ENCODE measurements around the gene GABRB3. TPM values are rescaled to one million over a fixed set of nuclear protein-coding genes. Genes with fewer than 3 reads are reported as not detected.

GABRB3 gene
- total RNA-seq, 1 donor from 2014 or later, result 2.7 TPM

DNA sequence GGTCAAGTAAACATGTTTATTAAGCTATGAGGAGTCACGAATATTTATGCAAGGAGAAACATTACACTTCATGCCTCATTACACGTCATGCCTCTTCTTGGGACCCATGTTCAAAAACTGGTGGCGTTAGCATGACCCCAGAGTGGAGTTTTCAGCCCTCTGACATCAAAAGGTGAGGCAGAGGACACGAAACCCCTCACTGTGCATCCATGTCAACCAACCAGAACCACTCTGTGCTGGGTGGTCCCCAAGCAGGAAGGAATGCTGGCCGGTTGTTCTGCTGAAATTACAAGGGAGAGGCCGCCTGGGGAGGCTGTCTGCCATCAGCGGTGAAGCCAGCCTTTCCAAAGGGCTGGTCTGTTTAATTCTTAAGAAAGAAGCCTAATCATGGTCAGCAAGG is 83.4 kb downstream of the GABRB3 start:
- intact Hi-C loops (cut with DNase I), result no loop called here
- DNase-seq (ENCODE audit: low spot score), result no peak

DNA sequence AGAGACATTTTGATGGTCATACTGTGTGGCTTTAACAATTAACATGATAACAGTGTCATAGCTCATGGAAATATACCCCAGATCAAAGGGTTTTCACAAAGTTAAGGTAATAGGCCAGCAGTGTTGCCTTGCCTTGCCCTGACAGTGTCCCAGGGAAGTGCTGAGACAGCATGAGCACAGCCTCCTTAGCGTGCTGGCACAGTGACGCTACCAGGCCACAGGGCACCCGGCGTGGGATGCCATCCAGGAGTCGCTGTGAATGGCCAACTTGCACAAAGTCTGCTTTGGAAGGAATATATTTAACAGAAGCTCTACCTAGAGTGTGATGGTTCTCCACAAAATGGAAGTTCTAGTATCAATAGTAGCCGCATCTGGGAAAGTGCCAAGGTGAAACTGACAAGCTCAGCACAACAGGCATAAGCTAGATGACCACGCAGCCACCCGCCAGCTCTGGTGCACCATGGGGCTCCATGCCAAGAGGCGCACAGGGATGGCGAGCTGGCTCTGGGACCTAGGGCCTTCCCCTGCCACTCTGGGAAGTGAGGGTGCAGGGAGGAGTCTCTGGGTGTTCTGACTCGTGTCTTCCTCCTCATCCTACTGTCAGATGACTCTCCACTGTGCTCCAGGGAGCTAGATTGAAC is 86.2 kb downstream of the GABRB3 start:
- intact Hi-C loops (cut with DNase I), result no loop called here
- no peak for DNase-seq (ENCODE audit: low spot score)

DNA sequence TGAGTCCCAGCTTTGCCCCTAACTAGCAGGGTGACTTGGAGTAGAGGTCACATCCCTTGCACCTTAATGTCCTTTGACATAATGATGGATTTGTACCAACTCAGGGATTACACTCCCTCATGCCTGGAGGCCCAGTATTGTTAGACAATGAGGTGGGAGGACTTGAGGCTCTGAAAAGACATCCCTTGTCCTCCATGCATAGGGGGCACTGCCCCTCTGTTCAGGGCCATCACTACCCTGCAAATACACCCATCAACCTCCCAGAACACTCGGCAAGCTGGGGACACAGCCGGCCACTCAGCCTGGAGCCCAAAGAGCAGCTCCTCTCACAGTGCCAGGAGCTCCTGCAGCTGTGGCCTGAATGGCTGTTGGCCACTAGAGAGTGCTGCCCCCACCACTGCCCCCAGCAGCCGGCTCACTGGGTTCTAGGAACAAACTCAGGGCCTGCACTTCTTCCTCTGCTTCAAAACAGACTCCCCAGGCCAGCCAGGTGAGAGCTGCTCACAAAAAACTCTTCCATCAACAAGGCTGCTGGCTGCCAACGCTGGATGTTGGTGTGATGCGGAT is 90.2 kb downstream of the GABRB3 start:
- DNase-seq (ENCODE audit: low spot score), result no peak
- intact Hi-C loops (cut with DNase I), result no loop called here

DNA sequence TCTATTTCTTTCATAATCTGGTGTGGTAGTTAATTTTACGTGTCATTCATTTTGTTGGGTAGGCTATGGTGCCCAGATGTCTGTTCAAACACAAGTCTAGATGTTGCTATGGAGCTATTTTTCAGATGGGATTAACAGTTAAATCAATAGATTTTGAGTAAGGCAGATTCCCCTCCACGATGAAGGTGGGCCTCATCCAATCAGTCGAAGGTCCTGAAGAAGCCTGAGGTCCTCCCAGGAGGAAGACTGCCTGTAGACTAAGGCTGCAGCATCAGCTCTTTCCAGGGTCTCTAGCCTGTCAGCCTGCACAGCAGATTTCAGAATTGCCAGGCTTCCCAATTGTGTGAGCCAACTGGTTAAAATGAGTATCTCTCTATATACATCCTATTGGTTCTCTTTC is 92.9 kb downstream of the GABRB3 start:
- DNase-seq (ENCODE audit: low spot score), result no peak

DNA sequence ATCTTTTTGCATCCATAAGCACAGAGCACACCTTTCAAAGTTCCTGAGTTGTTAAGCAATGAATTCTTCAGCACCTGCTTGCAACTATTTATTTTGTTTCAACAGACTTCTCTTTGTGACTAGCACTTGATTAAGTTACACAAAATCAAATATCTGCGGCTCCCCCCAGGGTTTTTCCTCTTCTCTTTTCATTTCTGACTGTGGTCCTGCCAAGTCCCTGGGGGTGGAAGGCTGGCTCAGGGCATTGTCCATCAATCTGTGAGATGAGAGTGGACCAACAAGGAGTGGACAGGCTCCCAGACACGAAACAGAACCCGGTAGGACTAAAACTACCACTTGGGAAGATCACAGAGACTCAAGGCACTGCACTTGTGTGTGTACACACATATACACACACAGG is 96.8 kb downstream of the GABRB3 start:
- no peak for DNase-seq (ENCODE audit: low spot score)
- intact Hi-C loops (cut with DNase I), result no loop called here

More for the DNA sequence above, 92.9 kb downstream of the GABRB3 start:
- intact Hi-C loops (cut with DNase I), result no loop called here

DNA sequence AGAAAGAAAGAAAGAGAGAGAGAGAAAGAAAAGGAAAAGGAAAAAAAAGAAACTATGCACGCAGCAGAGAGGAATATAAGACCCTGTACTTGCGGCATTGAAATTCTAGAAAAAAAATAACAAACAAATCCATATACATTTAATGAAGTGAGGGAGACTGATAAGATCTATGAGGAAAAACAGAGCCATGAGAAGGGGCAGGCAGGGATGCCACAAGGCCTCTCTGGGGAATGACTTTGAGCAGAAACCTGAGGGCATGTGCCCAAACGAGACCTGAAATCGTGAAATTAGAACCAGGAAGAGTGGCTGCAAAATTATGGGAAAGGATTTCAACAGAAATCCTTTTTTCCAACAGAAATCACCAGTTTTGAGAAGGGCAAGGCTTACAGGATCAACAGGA is 98.4 kb downstream of the GABRB3 start:
- no peak for DNase-seq (ENCODE audit: low spot score)
- intact Hi-C loops (cut with DNase I), result no loop called here

DNA sequence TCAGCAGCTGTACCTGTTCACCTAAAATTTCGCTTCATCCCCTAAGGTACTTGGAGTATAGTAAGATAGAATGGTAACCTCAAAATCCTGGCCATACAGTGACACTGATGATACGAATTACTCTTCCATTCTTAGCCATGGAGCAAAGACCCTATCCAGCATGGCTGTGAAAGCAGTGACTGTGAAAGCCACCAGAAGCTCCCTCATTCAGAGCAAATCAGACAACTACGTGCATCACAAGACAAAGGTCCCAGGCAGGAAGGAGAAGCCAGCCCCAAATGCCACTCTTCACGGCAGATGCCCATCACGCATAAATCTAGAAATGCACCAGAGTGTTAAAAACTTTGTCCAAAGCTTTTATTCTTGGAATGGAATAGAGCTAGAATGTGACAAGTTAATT is 99.4 kb downstream of the GABRB3 start:
- intact Hi-C loops (cut with DNase I), result no loop called here
- no peak for DNase-seq (ENCODE audit: low spot score)

DNA sequence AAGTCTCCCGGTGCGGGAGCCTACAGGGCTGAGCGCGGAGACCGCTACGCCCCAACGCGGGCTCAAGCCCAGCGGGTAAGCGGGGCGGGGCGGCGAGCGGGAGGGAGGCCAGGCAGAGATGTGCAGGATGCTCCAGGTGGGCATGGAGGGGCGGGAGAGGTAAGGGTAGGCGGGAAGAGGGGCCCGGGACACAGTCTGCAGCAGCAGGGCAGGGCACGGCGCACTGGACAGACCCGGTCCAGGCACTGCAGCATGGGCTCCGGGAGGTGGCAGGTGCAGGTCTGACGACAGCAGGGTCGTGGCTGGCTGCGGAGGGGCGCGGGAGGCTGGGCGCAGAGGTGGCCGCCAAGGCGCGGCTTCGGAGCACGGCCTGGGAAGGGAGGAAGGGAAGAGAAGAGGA is 102.8 kb downstream of the GABRB3 start:
- DNase-seq (ENCODE audit: low spot score), result no peak
- intact Hi-C loops (cut with DNase I), result no loop called here

DNA sequence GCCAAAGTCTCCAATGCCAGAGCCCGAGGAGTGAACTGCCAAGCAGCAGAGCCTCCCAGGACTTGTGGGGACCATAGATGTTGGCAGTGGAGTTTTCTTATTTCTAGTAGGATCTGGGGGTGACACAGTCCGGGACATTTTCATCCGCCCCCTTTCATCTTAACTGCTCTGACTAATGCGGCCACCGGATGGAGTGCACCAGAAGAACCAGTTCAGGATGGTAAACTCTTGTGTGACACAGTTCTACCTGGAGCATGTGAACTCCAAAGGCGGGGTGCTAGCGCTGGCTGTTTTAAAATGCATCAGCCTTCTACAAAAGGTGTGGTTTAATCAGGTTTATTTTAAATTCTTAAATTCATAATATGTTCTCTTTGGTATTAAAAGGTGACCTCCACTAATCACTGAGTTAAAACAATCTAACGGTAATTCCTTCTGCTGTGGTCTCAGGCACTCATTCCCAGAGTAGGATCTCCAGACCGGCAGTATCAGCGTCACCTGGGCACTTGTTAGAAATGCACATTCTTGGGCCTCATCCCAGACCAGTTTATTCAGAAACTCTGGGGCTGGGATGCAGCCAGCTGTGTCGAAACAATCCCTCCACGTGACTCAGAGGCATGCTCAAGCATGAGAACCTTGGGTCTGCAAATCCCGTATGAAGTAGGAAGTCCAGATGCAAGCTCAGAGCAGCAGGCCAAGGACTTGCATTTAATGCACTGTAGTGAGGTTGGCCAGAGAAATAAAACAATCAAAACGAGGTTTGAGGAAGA is 105.5 kb downstream of the GABRB3 start:
- intact Hi-C loops (cut with DNase I), result no loop called here
- DNase-seq (ENCODE audit: low spot score), result no peak

DNA sequence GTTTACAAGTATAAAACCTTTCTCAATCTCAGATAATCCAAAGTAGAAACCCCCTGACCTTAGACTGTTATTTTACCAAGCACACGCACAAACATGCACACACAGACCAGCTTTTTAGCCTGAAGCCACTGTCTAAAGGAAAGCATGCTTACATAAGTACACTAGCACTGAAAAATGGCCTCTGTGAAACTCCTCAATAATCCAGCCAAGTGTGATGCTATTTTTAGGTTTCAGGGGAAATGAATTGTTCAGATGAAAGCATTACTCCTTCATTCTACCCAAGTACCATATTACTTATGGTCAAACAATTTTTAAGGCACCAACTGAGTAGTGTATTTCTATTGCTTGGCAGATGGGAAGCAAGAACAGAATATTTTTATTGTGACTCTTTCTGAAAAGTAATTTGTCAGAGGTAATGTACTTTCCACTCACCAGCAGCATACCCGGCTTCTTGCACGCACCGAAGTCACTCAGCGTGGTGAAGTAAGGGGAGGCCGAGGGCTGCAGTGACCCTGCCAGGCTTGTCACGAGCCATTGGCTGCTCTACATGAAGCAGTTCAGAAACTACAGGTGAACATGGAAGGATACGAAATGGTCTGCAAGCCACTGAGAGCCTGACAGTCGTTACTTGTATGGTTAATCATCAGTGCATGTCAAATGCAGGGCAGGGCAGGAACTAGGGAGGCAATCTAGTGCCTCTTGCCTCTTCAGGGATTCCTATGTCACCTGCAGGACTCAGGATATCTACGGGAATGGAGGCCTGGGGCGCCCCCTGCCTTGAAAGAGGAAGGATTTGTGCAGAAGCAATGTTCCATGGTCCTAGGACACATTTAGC is 106.7 kb downstream of the GABRB3 start:
- intact Hi-C loops (cut with DNase I), result no loop called here
- DNase-seq (ENCODE audit: low spot score), result no peak

DNA sequence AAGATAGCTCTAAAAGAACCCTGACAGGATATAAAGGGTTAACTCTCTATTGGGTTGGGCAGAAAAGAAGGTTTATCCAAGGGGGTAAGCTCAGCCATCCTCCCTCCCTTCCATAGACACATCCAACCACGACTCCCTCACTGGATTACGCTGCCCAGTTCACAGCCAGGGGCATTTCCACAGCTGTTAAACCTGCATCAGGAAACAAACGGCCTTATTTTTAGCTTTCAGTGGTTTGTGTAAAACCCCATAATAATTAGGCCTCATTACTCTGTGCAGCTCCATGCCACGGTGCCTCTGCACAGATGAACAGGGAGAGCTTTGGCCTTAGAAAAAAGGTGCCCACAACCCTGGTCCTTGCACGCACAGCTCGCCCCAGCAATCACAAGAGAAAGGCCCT is 110.6 kb downstream of the GABRB3 start:
- intact Hi-C loops (cut with DNase I), result no loop called here

DNA sequence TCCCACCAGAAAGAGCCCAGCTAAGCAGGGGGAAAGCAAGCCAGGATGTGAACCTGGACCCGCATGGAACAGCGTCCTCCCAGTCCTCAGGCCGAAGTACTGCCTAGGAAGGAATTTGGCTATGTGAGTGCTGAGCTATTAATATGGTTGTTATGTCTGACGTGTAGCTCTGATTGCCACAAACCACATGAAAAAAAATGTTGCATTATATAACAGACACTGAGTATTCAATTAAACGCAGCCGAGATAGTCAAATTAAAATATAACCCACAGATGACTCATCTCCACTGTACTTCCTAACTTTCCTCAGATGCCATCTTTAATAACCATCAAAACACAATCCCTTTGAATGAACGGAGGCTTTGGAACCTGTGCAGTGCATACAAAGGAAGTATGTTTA is 111.1 kb downstream of the GABRB3 start:
- intact Hi-C loops (cut with DNase I), result no loop called here
- DNase-seq (ENCODE audit: low spot score), result no peak

More for the DNA sequence above, 110.6 kb downstream of the GABRB3 start:
- DNase-seq (ENCODE audit: low spot score), result no peak

DNA sequence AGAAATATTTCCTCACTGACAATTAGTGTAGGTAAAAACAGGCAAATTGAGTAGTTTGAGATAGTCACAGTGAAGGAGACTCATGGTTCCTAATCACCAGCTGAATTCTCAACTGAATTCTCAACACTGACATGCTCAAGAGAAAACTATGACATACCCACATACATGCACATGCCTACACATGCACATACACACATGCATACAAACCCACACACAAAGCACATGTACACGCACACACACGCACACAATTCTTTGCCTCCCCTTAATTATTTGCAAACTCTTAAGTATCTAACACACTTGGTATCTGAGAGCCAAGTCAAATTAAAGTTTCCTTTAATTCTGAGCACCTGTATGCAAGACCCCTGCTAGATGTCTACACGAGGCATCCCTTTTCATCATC is 111.8 kb downstream of the GABRB3 start:
- no peak for DNase-seq (ENCODE audit: low spot score)
- intact Hi-C loops (cut with DNase I), result no loop called here

DNA sequence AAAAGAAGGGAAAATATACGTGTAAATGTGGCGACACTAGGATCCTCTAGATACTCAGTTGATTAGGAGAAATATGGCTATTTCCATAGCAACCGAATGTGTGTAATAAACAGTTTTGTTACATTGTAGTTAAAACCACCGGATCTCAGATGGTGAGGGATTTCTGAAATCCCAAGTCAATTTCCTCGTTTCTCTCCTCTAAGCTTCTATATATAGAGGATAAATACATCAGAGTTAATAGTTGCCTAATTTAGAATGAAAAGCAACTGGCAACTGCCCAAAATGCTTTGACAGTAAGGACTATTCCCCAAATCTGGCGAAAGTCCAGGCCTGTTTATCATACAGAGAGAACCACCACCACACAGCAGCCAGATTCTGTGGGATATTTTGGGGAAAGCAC is 112.6 kb downstream of the GABRB3 start:
- DNase-seq (ENCODE audit: low spot score), result no peak
- intact Hi-C loops (cut with DNase I), result no loop called here

DNA sequence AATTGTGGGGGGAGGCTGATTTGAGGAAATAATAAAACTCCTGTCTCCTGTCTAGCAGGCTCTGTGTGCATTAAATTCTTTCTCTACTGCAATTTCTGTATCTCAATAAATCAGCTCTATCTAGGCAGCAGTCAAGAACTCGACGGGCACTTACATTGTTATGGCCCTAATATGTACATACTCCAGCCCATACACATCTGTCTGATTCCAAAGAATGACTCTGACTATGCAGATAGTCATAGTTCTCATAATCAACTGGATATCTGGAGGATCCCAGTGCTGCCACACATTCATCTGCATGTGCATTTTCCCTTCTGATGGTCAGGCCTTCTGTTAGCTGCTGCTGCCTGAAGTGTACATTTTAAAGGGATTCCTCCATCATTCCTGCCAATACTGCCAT is 114.6 kb downstream of the GABRB3 start:
- intact Hi-C loops (cut with DNase I), result no loop called here

DNA sequence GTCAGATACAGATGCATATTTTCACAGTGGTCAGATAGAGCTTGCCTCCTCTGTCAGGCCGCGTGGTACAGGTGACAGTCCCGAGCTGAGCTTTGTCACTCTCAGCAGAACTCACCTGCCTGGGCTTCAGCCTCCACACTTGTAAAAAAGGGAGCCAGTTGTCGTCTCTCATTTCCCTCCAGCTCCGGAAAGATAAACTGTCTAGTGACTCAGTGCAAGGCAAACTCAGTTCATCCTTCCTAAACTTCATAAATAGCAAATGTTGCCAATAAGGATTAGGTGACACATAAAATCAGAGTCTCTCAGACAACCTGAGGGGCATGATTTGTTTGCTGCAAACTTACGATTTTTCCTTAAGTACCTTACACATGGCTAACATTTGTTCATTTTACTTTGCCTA is 116.8 kb downstream of the GABRB3 start:
- intact Hi-C loops (cut with DNase I), result no loop called here
- DNase-seq (ENCODE audit: low spot score), result no peak

More for the DNA sequence above, 114.6 kb downstream of the GABRB3 start:
- DNase-seq (ENCODE audit: low spot score), result no peak

DNA sequence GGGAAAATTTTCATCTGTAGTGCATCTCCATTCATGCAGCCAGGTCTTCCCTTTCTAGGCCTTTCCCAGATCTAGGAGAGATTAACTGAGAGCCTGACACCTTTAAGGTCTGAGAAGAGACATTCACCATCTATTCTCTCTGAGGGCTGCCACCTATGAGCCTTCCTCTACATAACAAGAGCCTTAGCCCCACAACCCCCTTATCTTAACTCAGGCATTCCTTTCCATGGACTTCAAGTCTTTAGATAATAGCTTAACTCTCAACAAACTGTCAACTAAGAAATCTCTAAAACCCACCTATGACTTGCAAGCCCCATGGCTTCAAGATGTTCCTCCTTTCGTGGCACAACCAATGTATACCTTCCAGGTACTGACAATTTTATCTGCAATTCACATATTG is 121.0 kb downstream of the GABRB3 start:
- DNase-seq (ENCODE audit: low spot score), result no peak
- intact Hi-C loops (cut with DNase I), result no loop called here

DNA sequence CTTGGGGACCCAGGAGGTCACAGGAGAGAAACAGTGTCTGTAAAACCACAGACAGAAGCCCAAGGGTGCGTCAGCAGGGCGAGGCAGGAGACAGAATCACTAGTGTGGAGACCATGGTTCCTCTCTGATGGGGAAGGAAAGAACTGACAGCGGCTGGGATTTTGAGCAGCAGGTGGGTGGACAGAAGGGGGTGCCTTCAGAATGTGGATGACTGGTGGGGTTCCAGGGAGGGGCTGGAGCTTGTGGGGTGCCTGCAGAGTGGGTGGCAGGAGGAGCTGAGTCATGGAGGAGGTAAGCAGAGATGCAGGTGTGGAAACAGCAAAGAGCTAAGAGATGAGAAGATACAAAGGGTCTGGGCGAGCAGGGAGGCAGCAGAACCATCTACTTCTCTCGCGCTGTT is 124.2 kb downstream of the GABRB3 start:
- DNase-seq (ENCODE audit: low spot score), result no peak
- intact Hi-C loops (cut with DNase I), result no loop called here

DNA sequence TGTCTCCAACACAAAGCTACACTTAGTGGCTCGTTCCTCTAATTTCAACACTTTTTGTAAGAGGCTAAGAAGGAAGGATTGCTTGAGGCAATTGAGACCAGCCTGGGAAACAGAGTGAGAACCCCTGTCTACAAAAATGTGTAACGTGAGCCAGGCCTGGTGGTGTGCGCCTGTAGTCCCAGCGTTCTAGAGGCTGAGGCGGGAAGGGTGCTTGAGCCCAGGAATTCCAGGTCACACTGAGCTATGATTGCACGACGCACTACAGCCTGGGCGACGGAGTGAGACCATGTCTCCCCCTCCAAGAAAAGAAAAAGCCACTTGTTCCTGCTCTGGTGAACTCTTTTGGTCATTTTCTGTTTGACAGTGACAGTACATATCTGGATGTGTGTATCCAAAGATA is 127.9 kb downstream of the GABRB3 start:
- no peak for DNase-seq (ENCODE audit: low spot score)
- intact Hi-C loops (cut with DNase I), result no loop called here

DNA sequence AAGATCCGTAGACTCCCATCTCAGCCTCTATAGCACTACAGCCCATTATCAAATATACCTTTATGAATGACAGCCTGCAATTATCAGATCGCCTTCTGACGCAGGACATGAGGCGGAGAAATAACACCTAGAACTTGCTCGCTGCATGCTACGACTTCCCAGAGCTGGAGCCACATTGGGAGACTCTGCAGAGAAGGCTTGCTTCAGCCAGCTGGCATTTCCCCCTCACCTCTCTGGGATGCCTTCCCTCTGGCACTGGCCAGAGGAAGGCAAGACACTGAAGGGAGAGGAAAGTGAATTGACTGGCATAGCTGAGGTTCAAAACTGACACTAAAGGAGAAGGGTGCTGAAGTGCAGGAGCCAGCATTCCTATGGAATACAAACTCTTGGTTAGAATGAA is 131.7 kb downstream of the GABRB3 start:
- DNase-seq (ENCODE audit: low spot score), result no peak
- intact Hi-C loops (cut with DNase I), result no loop called here

Measured in cardiac septum (tissue), 1 donor.